Naive thymus-derived CD4-positive, alpha-beta T cell (primary cell): ENCODE data around the gene CCER1. TPM values are rescaled to one million over a fixed set of nuclear protein-coding genes. Genes with fewer than 3 reads are reported as not detected.

Experiments used
- ATAC-seq: fragments of 150-1000 bp; cut with Tn5 transposase; 2 replicates; pipeline ENCODE4 v1.10.0; 2021; ENCODE audit warnings: mild to moderate bottlenecking, moderate library complexity
- CTCF ChIA-PET: fragments of 350-600 bp; sonication (Branson Sonifier 250); formaldehyde crosslinking; loops from one replicate; lab custom pipeline; 2021; ENCODE audit warnings: antibody characterized with exemption; lab: Charles Lee
- POLR2A ChIA-PET: fragments of 350-600 bp; sonication (Branson Sonifier 250); formaldehyde crosslinking; loops from one replicate; lab custom pipeline; 2021; ENCODE audit warnings: antibody characterized with exemption, inconsistent platforms; lab: Charles Lee
- DNase-seq, 9 donors: peaks; one replicate each; pipeline versions ENCODE4 v3.0.0 to v3.0.0-alpha.2; 2020 to 2022; ENCODE audit warnings: mixed read lengths in 1 of 9
- H3K27ac ChIP-seq: one replicate; pipeline ENCODE4 v1.7.0; 2013; ENCODE audit warnings: mild to moderate bottlenecking, low read depth, low read length, moderate library complexity
- H3K27me3 ChIP-seq, 2 donors: one replicate each; pipeline ENCODE4 v1.7.0; 2013; ENCODE audit warnings: low read length in 2 of 2, mild to moderate bottlenecking in 2 of 2, moderate library complexity in 2 of 2; ENCODE audit not compliant: control insufficient read depth in 2 of 2, insufficient read depth in 2 of 2
- H3K36me3 ChIP-seq, 3 experiments: 1 replicate in 2 of 3; 2 replicates in 1 of 3; pipeline ENCODE4 v1.7.0; 2013; ENCODE audit warnings: low read length in 3 of 3, mild to moderate bottlenecking in 3 of 3, moderate library complexity in 1 of 3; ENCODE audit not compliant: insufficient read depth in 3 of 3, control insufficient read depth in 2 of 3
- H3K4me1 ChIP-seq, 2 donors: one replicate each; pipeline ENCODE4 v1.7.0; 2013; ENCODE audit warnings: low read length in 2 of 2, mild to moderate bottlenecking in 2 of 2, moderate library complexity in 1 of 2; ENCODE audit not compliant: control insufficient read depth in 2 of 2, insufficient read depth in 2 of 2
- H3K4me3 ChIP-seq: 2 replicates; pipeline ENCODE4 v1.7.0; 2013; ENCODE audit warnings: mild to moderate bottlenecking, low read length
- H3K9me3 ChIP-seq, 3 experiments: 1 replicate in 2 of 3; 2 replicates in 1 of 3; pipeline ENCODE4 v1.7.0; 2013; ENCODE audit warnings: low read length in 3 of 3; ENCODE audit not compliant: control insufficient read depth in 2 of 3
- H3K27ac Mint-ChIP-seq, 9 donors: one replicate each; pipeline ENCODE4 v1.8.0; 2020 to 2022; ENCODE audit warnings: mixed read lengths in 9 of 9, mild to moderate bottlenecking in 8 of 9, moderate library complexity in 5 of 9, inconsistent platforms in 2 of 9
- H3K27me3 Mint-ChIP-seq, 5 donors: one replicate each; pipeline ENCODE4 v1.8.0; 2021 to 2022; ENCODE audit warnings: mixed read lengths in 5 of 5, mild to moderate bottlenecking in 1 of 5
- H3K36me3 Mint-ChIP-seq, 5 donors: one replicate each; pipeline ENCODE4 v1.8.0; 2020 to 2022; ENCODE audit warnings: mixed read lengths in 5 of 5, mild to moderate bottlenecking in 3 of 5, inconsistent platforms in 1 of 5
- H3K4me1 Mint-ChIP-seq, 7 donors: one replicate each; pipeline ENCODE4 v1.8.0; 2020 to 2022; ENCODE audit warnings: mixed read lengths in 7 of 7, mild to moderate bottlenecking in 3 of 7, inconsistent platforms in 1 of 7
- H3K4me3 Mint-ChIP-seq, 10 donors: one replicate each; pipeline ENCODE4 v1.8.0; 2020 to 2022; ENCODE audit warnings: mild to moderate bottlenecking in 10 of 10, mixed read lengths in 10 of 10, moderate library complexity in 6 of 10, inconsistent platforms in 2 of 10
- H3K9me3 Mint-ChIP-seq, 11 donors: one replicate each; pipeline ENCODE4 v1.8.0; 2020 to 2022; ENCODE audit warnings: mixed read lengths in 11 of 11, mild to moderate bottlenecking in 4 of 11, inconsistent platforms in 1 of 11, moderate library complexity in 1 of 11
- intact Hi-C, 2 donors: fragments of 100-400 bp; cut with micrococcal nuclease; formaldehyde crosslinking; loops; one replicate each; pipeline ENCODE4 v1.15.1; 2023
- polyA plus RNA-seq, 2 donors: library from polyadenylated mRNA; unstranded; fragments of 300-500 nt; fragmentation: Illumina TruSeq; gene quantifications; one replicate each; pipeline ENCODE4 v1.2.3, GENCODE V29; 2021
- total RNA-seq, 6 experiments: library from RNA in 5 of 6; stranded (reverse) in 5 of 6; gene quantifications; 1 replicate in 5 of 6; 2 replicates in 1 of 6; pipeline ENCODE4 v1.2.3 and lab custom pipeline; 2021 to 2026

The CCER1 gene
- total and polyA plus RNA-seq, 7 experiments from 2014 or later = not detected

GRCh38 chr12:90961154-90961553 is 6.2 kb upstream of the CCER1 start:
- ATAC-seq = no peak
- POLR2A ChIA-PET = no interaction called here

GRCh38 chr12:90959538-90960139 is 4.7 kb upstream of the CCER1 start:
- no peak overlapping the region for H3K27ac Mint-ChIP-seq
- DNase-seq = peak in 5 of 9 donors; percentile 13 to 28 (median 20)
- intact Hi-C loops = loop anchor here (2.0 to 5.0 kb wide), 3 partner anchors 1417 to 1943 kb away; no protein-coding TSS in a partner anchor

More at GRCh38 chr12:90961154-90961553, 6.2 kb upstream of the CCER1 start:
- no peaks in the 10 kb centered on the region for H3K36me3 ChIP-seq
- intact Hi-C loops = no loop called here
- Mint-ChIP-seq H3K4me3 (no peak overlapping the region), H3K27me3 (peaks cover 0 to 9% (median 0%) of the 10 kb centered on the region in 5 donors), H3K36me3 (no peaks in the 10 kb centered on the region), H3K27ac (no peak overlapping the region), H3K4me1 (peaks cover 0 to 2% (median 0%) of the 10 kb centered on the region in 7 donors), H3K9me3 (no peaks in the 10 kb centered on the region)
- H3K4me1 ChIP-seq = no peaks in the 10 kb centered on the region
- no peak for DNase-seq
- no peaks in the 10 kb centered on the region for H3K9me3 ChIP-seq
- no peak overlapping the region for H3K4me3 ChIP-seq
- CTCF ChIA-PET = no interaction called here
- H3K27ac ChIP-seq = no peak overlapping the region
- no peaks in the 10 kb centered on the region for H3K27me3 ChIP-seq

GRCh38 chr12:90959032-90959431 is 4.1 kb upstream of the CCER1 start:
- Histone ChIP-seq H3K36me3 (no peaks in the 10 kb centered on the region), H3K9me3 (no peaks in the 10 kb centered on the region), H3K27ac (no peak overlapping the region), H3K27me3 (peaks cover 0 to 3% of the 10 kb centered on the region in 2 donors), H3K4me1 (no peaks in the 10 kb centered on the region), H3K4me3 (no peak overlapping the region)
- CTCF ChIA-PET = interaction anchor here (0.7 to 1.0 kb wide), 3 partner anchors 369 to 1942 kb away, joined by 3 to 4 read pairs (median 3); no protein-coding TSS in a partner anchor
- no peaks in the 10 kb centered on the region for H3K36me3 Mint-ChIP-seq
- no peak overlapping the region for H3K4me3 Mint-ChIP-seq
- no peak overlapping the region for H3K27ac Mint-ChIP-seq
- POLR2A ChIA-PET = no interaction called here
- DNase-seq (no peak), ATAC-seq (no peak)
- peaks cover 0 to 2% (median 0%) of the 10 kb centered on the region in 7 donors for H3K4me1 Mint-ChIP-seq
- peaks cover 0 to 9% (median 0%) of the 10 kb centered on the region in 5 donors for H3K27me3 Mint-ChIP-seq
- intact Hi-C loops = loop anchor here (2.0 to 5.0 kb wide), 3 partner anchors 1417 to 1942 kb away; no protein-coding TSS in a partner anchor
- H3K9me3 Mint-ChIP-seq = no peaks in the 10 kb centered on the region

More at GRCh38 chr12:90959538-90960139, 4.7 kb upstream of the CCER1 start:
- CTCF ChIA-PET = interaction anchor here (0.7 to 1.0 kb wide), 3 partner anchors 368 to 1942 kb away, joined by 3 to 4 read pairs (median 3); no protein-coding TSS in a partner anchor
- Mint-ChIP-seq H3K4me1 (peaks cover 0 to 2% (median 0%) of the 10 kb centered on the region in 7 donors), H3K27me3 (peaks cover 0 to 9% (median 0%) of the 10 kb centered on the region in 5 donors), H3K9me3 (no peaks in the 10 kb centered on the region), H3K36me3 (no peaks in the 10 kb centered on the region), H3K4me3 (no peak overlapping the region)
- H3K9me3 ChIP-seq = no peaks in the 10 kb centered on the region
- no peak overlapping the region for H3K27ac ChIP-seq
- peak; percentile 60 for ATAC-seq
- H3K4me1 ChIP-seq = no peaks in the 10 kb centered on the region
- H3K27me3 ChIP-seq = peaks cover 0 to 3% of the 10 kb centered on the region in 2 donors
- H3K36me3 ChIP-seq = no peaks in the 10 kb centered on the region
- no peak overlapping the region for H3K4me3 ChIP-seq
- POLR2A ChIA-PET = no interaction called here

- ChIA-PET POLR2A (no interaction called here), CTCF (no interaction called here)
- Histone ChIP-seq H3K4me3 (no peak overlapping the region), H3K27ac (no peak overlapping the region), H3K9me3 (no peaks in the 10 kb centered on the region), H3K4me1 (no peaks in the 10 kb centered on the region), H3K36me3 (no peaks in the 10 kb centered on the region), H3K27me3 (peaks cover 0 to 3% of the 10 kb centered on the region in 2 donors)
- H3K9me3 Mint-ChIP-seq = no peaks in the 10 kb centered on the region
- no peak overlapping the region for H3K27ac Mint-ChIP-seq
- DNase-seq (no peak), ATAC-seq (no peak)
- no peak overlapping the region for H3K4me3 Mint-ChIP-seq
- intact Hi-C loops = loop anchor here (2.0 to 5.0 kb wide), 3 partner anchors 1416 to 1942 kb away; no protein-coding TSS in a partner anchor
- no peaks in the 10 kb centered on the region for H3K36me3 Mint-ChIP-seq
- H3K4me1 Mint-ChIP-seq = peaks cover 0 to 2% (median 0%) of the 10 kb centered on the region in 7 donors
- peaks cover 0 to 9% (median 4%) of the 10 kb centered on the region in 5 donors for H3K27me3 Mint-ChIP-seq
These were observed 3.4 kb upstream of the CCER1 start for GRCh38 chr12:90958347-90958746.

- Mint-ChIP-seq H3K9me3 (no peaks in the 10 kb centered on the region), H3K4me1 (peaks cover 0 to 2% (median 0%) of the 10 kb centered on the region in 7 donors), H3K27me3 (peaks cover 0 to 6% (median 0%) of the 10 kb centered on the region in 5 donors), H3K4me3 (no peak overlapping the region), H3K36me3 (no peaks in the 10 kb centered on the region), H3K27ac (no peak overlapping the region)
- Histone ChIP-seq H3K9me3 (no peaks in the 10 kb centered on the region), H3K4me3 (no peak overlapping the region), H3K27ac (no peak overlapping the region), H3K27me3 (peaks cover 0 to 3% of the 10 kb centered on the region in 2 donors), H3K36me3 (no peaks in the 10 kb centered on the region), H3K4me1 (no peaks in the 10 kb centered on the region)
- POLR2A ChIA-PET = no interaction called here
- DNase-seq (no peak), ATAC-seq (no peak)
- CTCF ChIA-PET = no interaction called here
- intact Hi-C loops = no loop called here
These were observed 548 bp downstream of the CCER1 start for GRCh38 chr12:90954428-90954827.

- CTCF ChIA-PET = interaction anchor here (0.6 kb wide), 1 partner anchor 1296 kb away, joined by 5 read pairs; no protein-coding TSS in a partner anchor
- H3K36me3 ChIP-seq = no peaks in the 10 kb centered on the region
- no peak overlapping the region for H3K4me3 Mint-ChIP-seq
- peaks cover 0 to 2% (median 0%) of the 10 kb centered on the region in 7 donors for H3K4me1 Mint-ChIP-seq
- DNase-seq = peak in 2 of 9 donors; percentile 2 to 28
- no peaks in the 10 kb centered on the region for H3K4me1 ChIP-seq
- no peak overlapping the region for H3K4me3 ChIP-seq
- intact Hi-C loops = no loop called here
- H3K27me3 Mint-ChIP-seq = peaks cover 0 to 6% (median 0%) of the 10 kb centered on the region in 5 donors
- H3K27me3 ChIP-seq = peaks cover 0 to 3% of the 10 kb centered on the region in 2 donors
- no peaks in the 10 kb centered on the region for H3K9me3 ChIP-seq
- H3K36me3 Mint-ChIP-seq = no peaks in the 10 kb centered on the region
- no peak for ATAC-seq
- peak overlapping the region in 1 of 9 donors; percentile 30 for H3K27ac Mint-ChIP-seq
- no peak overlapping the region for H3K27ac ChIP-seq
- H3K9me3 Mint-ChIP-seq = no peaks in the 10 kb centered on the region
- POLR2A ChIA-PET = no interaction called here
These were observed 987 bp downstream of the CCER1 start for GRCh38 chr12:90953956-90954421.
